Activated CD4-positive, alpha-beta T cell treated with anti-CD3 and anti-CD28 coated beads, Interleukin-2, amount 50 U/mL, for 16 hours (primary cell): ENCODE measurements around the gene RIMBP2.

Experiments used
- DNase-seq: peaks from one replicate; pipeline ENCODE4 v3.0.0-alpha.2; 2020

Gene RIMBP2

DNA sequence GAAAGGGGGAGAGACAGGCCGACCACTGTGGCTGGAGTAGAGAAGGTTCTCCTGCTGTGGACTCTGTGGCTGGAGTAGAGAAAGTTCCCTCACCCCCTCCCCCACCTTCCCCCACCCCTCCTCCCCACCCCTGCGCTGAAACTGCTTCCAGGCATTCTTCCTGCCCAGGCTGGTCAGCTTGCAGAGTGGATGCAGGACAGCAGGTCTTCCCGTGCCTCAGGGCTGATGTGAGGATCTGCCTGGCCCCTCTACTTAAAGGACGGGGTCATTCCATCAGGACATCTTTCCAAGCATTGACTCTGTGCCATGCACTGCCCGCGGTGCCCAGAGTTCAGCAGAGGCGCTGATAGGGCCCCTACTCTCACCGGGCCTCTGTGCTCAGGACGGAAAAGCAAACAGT, 13.2 kb upstream of the RIMBP2 start:
- DNase-seq = no peak

DNA sequence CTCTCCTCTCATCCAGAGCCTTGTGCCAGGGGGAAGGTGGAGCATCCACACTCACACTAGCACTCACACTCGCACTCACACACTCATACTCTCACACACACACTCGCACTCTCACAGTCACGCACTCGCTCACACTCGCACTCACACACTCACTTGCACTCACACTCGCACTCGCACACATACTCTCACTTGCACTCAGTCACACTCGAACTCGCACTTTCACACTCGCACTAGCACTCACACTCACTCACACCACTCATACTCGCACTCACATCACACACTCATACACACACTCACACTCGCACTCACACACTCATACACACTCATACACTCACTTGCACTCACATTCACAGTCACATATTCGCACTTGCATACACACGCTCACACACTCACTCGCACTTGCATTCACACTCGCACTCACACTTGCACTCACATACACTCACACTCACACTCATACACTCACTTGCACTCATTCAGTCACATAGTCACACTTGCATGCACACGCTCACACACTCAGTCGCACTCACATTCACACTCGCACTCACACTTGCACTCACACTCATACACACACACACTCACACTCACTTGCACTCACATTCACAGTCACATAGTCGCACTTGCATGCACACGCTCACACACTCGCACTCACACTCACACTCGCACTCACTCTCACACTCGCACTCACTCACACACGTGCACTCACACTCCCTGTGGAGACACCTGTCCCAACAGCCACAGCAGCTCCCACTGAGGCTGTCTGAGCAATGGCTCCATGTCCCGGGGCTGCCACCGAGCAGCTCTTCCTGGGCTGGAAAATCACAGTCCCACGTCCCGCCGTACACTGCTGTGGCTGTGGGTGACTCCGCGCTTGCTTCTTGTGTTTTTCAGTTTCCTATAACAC, 12.3 kb upstream of the RIMBP2 start:
- DNase-seq = no peak

DNA sequence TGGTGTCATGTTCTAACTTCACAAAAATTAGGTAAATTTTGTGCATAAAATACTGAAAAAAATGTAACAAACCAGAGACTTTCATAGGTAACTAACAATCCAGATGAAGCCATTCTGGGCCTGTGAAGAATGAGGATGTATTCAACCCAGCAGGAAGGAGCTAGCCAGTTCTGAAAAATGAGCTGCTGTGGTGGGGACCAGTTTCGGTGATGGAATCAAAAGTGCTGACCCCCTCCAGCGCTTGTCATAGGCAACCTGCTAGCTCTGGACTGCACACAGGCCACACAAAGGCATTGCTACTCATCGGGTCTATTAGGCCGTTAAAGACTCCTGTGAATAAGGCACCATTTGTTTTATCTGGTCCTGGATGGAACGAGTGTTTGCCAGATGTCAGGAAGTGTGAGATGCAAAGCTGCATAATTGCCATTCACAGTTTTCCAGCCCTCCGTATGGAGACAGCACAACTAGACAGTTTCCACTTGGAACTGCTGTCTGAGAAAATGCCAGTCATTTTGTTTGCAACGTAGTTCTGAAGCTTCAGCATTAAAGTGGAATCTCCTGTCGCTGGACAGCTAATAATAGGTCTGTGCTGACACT, 3.3 kb upstream of the RIMBP2 start:
- DNase-seq = no peak

DNA sequence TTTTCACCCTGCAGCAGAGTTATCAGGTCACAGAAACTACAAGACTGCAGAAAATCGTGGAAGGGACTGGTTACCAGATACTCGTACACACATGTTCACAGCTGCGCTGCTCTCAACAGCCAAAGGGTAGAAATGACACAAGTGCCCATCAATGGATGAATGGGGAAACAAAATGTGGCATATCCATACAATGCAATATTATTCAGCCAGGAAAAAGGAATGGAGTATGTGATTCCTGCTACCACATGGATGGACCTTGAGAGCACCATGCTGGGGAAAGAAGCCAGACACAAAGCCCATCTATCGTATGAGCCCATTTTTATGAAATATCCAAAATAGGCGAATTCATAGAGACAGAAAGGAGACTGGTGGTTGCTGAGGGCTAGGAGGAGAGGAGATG, 1.7 kb upstream of the RIMBP2 start:
- no peak for DNase-seq

DNA sequence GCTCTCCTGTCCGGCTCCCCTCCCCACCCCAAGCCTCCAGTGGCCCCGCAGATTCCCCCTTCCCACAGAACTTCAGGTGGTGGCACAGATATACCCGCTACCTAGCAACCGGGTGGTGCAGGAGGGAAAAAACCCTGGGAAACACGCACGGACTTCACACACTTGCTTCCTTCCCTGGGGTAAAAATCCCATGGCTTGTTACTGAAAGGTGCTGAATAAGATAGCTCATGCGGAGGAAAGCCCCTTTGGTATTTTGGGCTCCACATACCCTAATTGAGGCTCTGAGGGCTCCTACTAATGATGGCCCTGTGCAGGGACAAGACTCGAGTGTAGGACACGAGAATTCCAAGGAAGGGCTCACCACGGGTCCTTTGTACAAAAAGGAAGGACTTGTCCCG, 869 bp upstream of the RIMBP2 start:
- no peak for DNase-seq

DNA sequence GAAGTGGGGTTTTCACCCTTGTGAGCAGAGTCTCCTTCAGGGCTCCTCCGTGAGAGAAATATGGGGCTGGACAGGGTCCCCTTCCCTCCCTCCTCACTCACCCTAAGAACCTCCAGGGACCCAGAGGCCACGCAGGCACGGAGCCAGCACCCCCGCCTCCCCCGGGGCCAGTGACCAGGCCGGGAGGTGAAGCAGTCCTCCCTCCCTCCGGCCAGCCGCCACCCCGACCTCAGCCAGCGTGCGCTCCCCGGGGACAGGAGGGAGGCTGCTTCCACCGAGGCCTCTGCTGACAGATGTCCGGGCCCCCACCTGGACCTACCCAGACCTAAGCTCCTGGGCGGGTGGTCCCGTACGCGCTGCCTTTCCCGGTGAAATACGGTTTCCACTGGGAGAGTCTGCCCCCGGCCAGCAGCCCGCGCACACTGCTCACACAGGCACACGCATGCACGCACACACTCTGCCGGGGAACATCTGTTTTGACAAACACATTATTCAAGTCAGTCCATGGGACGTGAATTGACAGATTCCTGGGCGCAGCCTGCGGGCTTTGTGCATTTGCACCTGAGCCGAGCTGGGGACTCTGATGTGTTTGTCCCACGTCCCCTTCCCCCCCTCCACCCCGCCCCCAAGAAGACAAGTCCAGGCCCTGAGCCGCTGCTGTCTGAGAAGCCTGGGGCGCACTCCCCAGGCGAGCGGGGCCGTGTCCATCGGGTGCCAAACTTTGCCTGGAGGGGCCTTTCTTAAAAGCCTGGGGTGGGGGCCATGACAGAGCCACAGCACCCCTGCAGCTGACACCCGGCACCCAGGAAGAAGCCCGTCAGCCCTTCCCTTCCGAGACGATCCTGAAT, 725 bp downstream of the RIMBP2 start:
- no peak for DNase-seq

DNA sequence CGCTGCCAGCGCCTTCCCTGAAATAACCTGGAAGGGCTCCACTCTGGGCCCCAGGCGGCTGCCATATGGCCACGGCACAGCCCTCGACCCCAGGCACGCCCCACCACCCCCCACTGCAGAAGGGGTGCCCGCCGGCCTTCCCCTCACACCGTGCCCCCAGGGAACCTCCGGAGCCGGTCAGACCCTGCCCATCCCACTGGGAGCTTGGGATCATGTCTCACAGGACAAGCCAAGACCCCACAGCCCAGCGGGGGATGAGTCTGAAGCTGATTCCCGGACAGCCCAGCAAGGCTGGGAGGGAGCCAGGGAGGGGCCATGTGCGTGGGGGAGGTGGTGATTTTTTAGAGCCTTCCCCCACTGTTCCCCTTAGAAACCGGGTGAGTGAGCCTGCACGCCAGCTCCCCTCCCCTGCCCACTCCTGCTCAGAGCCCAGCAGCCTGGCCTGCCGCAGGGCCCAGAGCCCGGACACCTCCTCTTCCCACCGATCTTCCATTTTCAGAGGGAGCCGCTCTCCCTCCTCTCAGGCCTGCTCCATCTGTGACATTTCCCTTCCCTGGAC, 1.4 kb downstream of the RIMBP2 start:
- no peak for DNase-seq

DNA sequence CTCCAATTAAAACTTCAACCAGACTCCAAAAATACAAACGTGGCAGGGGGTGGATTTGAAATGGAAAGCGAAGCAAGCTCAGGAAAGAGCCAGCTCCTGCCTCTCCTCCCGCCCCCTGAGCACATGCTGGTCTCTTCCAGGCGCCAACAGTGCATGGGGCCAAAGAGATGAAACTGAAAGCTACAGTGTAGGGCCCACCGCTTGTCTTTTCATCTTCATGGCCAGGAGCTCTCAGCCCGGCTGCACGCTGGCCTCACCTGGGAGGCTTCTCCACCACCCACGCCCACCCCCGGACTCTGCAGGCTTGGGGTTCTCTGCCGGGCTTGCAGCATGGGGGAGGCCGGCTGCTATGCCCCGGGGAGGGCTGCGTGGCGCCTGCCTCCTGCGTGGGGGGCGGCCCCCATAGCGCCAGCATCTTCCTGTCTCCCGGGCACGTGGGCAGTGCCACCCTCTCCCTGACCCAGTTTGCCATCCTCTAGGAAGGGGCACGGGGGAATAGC, 2.0 kb downstream of the RIMBP2 start:
- no peak for DNase-seq

DNA sequence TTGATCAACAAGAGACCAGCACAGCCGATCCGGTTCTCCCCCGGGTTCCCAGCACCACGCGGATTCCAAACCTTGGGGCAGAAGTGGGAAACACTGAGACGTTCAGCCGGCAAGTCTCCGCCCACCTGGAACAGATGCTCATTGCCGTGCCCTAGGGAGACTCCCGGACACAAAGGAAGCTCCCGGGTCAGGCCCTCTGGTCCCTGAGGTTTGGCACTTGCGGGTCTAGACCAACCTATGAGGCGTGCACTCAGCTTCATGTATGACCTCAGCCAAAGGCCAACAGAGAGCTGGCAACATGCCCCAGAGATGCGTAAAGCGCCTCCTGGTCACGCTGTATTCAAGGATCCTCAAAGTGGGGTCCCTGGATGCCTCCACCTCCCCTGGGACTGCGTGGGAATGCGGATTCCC, 2.5 kb downstream of the RIMBP2 start:
- no peak for DNase-seq

DNA sequence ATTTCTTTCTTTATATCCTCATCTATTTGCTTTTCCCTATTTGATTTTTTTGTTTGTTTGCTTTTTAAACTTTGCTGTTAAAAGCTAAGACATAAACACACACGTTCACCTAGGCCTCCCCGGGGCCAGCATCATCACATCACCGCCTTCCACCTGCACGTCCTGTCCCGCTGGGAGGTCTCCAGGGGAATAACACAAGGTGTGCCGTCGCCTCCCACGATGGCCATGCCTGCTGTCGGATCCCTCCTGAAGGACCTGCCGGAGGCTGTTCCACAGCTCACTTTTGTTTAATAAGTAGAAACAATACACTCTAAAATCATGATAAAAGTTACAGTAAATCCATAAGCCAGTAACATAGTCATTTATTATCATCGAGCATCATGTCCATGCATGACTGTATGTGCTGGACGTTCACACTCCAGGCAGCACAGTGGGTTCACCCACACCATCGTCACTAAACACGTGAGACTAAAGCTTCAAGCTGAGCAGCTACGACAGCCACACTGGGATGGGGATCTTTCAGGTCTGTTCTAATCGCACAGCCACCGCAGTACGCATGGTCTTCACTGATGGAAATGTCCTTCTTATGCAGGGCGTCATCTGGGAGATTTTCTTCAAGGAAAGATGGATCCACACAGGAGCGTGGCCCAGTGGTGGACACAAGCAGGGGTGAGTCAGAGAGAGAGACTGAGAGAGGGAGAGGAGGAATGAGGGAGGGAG, 3.6 kb downstream of the RIMBP2 start:
- DNase-seq = no peak

DNA sequence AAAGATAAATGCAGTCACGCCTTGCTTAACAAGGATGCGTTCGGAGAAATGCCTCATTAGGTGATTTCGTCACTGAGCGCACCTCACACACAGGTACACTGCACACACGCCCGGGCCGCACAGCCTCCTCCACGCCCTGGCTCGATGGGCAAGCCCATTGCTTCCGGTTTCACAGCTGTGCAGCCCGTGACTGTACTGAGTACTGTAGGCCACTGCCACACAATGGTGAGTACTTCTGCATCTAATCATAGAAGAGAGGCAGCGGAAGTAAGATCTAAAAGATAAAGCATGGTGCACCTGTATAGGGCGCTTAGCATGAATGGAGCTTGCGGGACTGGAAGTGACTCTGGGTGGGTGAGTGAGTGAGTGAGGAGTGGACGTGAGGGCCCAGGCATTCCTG, 4.3 kb downstream of the RIMBP2 start:
- DNase-seq = no peak

DNA sequence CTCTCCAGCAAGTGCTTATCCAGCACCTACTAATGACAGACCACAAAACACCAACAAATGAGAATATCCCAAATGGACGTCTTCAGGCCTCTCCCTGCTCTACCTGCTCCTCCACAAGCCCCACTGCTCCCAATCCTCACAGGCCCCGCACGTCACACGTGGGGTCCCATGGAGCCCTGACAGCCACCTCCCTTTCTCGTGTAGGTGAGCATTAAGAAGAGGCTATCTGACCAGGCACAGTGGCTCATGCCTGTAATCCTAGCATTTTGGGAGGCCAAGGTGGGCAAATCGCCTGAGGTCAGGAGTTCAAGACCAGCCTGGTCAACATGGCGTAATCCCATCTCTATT, 5.4 kb downstream of the RIMBP2 start:
- no peak for DNase-seq

DNA sequence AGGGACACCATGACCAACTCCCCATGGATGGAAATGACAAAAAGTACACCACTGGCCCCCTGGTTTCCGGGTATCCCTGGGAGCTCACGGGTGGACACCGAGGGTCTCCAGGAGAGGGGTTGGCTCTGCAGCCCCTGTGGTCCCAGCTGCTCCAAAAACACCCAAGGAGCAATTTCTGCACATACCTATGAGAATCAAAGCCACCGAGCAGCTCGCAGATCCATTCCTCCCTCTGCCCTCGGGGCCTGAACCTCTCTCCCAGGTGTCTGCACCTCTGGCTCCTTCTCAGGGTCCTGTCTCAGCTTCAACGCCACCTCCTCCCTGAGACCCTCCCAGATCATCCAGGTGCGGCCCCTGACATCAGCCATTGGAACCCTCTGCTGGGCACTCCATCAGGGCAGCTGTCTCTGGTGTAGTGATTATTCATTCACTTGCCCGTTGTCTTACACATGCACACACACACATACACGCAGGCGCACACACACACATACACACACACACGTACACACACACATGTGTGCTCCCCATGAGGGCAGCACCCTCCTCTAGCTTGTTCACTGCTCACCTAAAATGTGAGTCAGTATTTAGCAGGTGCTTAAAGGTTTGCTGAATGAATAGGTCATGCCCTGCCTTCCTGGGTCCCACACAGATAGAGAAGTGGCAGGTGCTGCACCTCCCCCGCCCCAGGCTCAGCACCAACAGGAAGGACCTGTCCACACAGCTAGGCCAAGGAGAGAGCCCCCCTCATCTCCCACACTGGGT, 5.9 kb downstream of the RIMBP2 start:
- no peak for DNase-seq

DNA sequence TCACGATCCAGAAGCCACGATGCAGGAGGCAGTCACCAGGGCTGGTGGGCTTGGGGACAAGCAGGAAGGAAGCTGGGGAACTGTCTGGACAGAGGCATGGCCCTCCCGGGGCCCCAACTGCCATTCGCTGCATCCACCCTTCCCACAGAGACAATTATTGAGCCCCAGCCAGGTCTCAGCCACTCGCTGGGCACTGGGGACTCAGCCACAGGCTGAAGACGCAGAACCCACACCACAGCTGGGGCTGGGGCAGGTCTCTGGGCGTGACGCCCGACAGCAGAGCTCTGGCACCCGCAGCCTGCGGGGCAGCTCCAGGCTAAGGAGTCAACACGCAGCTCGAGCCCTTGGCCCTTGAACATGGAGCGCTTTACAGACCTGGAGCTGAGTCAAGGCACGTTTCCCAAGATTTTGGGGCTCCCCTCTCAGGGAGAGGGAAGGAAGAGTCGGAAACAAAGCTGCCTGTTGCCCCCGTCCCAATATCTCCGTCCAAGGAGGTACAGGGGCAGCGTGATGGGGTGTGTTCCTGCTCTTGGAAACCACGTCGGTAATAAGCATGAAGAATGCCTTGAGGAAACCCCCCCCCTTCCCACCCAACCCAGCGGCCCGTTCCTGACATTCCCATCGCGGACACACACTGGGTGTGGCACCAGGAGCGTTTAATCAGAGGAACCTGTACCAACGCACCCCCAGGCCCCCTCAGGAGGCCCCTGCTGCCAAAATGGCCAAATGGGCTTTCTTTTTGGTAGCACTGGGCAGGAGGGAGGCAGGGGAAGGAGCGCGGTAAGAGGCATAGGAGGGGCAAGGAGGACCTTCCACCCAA, 6.7 kb downstream of the RIMBP2 start:
- DNase-seq = no peak

DNA sequence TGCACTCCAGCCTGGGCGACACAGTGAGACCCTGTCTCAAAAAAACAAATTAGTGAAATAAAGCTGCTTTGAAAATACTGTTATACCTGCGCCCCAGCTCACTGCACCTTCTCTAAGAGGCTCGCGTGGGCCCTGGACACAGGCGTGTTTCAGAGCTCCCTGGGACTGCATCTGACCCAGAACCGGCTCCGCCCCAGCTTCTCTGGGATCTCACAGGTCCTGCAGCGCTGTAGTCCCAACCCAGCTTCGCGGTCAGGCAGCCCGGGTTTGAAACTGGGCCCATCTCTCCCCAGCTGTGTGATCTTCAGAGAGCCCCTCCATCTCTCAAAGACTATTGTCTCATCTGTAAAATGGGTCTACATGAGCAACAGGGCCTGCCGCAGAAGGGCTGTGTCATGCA, 7.5 kb downstream of the RIMBP2 start:
- no peak for DNase-seq

DNA sequence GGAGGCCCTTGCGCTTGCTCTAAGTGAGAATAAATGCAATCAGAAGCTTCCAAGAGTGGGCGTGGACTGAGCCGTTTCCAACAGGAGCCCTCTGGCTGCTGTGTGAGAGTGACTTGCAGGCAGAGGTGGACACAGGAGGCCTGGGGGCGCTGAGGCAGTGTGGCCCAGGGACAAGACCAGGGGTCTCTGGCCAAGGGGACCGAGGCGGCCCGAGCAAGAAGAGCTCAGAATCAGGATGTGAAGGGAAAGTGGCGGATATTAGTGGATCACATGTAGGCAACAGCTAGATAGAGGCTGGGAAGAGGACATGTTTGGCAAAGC, 8.6 kb downstream of the RIMBP2 start:
- no peak for DNase-seq

DNA sequence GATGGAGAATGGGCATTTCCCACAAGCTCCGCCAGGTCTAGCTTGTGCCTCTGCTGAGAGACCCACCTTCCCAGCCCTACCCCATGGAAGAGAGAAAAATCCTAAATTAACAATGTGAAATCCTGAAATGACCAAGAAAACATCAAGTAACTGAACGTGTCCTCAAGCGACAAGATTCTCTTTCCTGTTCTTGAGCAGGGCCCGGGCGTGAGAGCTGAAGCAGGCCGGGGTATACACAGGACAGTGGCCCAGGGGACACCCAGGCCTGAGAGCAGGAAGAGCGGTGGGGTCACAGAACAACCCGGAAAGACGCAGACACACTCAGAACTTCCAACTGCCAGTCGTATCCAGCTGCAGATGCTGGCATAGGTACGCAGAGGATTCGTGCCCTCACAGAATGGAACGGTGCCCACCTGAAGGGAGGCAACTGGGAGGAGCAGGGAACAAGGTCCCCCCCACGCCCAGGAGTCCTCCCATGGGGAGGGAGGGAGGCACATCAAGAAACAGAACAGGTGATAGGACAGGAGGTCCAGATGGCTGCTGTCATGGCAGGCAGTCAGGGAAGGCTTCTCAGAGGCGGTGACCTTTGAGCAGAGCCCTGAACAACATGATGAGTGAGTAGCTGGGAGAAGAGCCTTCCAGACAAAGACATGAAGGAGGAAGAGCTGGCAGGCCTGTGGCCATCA, 9.1 kb downstream of the RIMBP2 start:
- no peak for DNase-seq

DNA sequence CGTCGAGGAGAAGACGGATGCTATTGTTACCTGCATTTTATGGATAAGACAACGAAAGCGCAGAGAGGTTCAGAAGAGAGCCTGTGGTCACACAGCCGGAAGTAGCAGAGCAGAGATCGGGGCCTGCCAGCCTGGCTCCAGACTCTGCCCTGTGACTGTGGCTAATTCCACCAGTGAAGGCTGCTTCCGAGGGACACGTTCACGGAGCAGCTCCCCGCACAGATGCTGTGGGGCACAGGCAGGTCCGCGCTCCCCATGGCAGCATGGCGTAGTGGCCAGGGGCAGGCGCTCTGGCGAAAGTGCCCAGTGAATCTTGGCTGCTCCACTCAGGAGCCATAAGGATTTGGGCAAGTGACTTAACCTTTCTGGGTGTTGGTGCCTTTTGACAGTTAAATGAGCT, 9.8 kb downstream of the RIMBP2 start:
- DNase-seq = no peak

DNA sequence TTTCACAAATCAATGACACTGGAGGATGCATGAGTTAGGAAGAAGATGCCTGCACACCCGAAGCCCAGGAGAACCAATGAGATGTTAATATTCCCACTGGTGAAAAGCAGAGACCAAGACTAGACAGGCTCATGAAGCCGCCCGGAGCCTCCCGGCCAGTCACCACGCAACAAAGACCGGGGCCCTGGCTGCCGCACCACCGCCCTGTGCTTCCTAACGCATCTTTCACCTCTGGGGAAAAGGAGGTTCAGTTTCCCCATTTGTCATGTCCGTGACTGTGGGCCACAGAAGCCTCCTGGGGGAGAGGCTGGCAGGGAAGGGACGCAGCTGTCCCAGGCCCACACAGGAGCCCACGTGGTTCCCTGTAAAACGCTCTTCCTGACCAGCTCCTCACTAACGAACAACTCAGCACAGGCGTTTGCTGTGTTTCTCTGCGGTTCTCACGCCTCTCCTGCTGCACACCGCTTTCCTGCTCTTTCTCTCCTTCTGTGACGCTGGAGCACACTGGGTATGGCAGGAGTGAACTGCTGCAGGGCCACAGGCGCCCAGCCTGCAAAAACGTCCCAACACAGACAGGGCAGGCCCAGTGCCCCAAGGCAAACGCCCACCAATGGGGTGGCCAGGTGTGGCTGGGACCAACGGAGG, 10.8 kb downstream of the RIMBP2 start:
- no peak for DNase-seq

DNA sequence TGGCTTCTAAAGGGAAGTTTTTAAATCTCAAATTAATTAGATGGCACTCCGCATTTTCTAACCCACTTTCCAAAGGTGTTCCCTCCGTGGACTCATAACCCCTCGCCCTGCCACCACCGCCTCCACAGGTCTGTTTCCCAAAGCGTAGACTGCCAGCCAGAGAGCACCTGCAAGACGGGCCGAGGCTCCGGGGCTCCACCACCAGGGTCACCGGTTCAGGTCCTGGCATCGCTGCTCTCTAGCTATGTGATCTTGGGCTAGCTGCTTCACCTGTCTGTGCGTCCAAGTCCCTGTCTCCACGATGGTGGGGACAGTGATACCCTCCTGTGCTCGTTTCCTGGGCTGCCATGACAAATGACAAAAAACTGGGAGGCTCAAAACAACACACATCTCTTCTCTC, 11.5 kb downstream of the RIMBP2 start:
- DNase-seq = no peak
